Esophagus squamous epithelium (tissue), 4 donors: ENCODE results near the gene TPM4.

Experiments
- CTCF ChIP-seq, 6 experiments: fragments of 450-650 bp in 4 of 6; fragments of 200-600 bp in 2 of 6; sonication (generic) in 2 of 6; IDR thresholded peaks; one replicate each; pipeline ENCODE4 v1.5.1; 2016 to 2019; ENCODE audit warnings: antibody characterized with exemption in 6 of 6, mild to moderate bottlenecking in 4 of 6, moderate library complexity in 4 of 6
- POLR2A ChIP-seq, 4 donors: fragments of 450-650 bp; IDR thresholded peaks; one replicate each; pipeline ENCODE4 v1.6.1; 2017; ENCODE audit warnings: antibody characterized with exemption in 4 of 4, mild to moderate bottlenecking in 4 of 4, moderate library complexity in 3 of 4

DNA sequence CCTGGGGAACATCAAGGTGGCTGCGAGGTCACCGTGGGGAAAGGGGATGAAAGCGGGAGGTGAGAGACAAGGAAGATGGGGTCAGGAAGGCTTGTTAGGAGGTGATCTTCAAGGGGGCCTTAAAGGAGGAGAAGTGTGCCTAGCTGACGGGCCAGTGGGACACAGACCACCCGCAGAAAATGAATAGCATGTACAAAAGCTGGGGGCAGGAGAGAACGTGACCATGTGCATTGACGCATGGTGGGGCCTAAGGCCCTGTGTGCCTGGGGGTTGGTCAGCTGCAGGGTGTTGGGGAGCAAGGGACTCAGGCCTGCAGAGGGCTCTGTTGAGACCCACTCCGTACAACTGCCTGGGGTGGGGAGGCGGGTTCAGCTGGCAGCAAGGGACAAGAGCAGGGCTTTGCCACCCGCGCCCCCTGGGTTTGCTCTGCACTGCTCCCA, 41.3 kb downstream of the TPM4 start:
- TF ChIP-seq CTCF (IDR thresholded peaks at IDR 0.05) (no peak), POLR2A (IDR thresholded peaks at IDR 0.05) (no peak)
